Vagina (tissue), 2 donors: ENCODE data around the gene MYCN.

ENCODE experiments used
- CTCF ChIP-seq, 3 experiments: fragments of 450-650 bp in 2 of 3; fragments of 200-600 bp in 1 of 3; sonication (generic) in 1 of 3; IDR thresholded peaks; one replicate each; pipeline ENCODE4 v1.5.1; 2017 to 2019; ENCODE audit warnings: antibody characterized with exemption in 3 of 3, mild to moderate bottlenecking in 2 of 3, moderate library complexity in 2 of 3
- POLR2A ChIP-seq, 2 donors: fragments of 450-650 bp; IDR thresholded peaks; one replicate each; pipeline ENCODE4 v1.6.1; 2017; ENCODE audit warnings: antibody characterized with exemption in 2 of 2, mild to moderate bottlenecking in 2 of 2, moderate library complexity in 2 of 2
- POLR2AphosphoS5 ChIP-seq, 2 donors: sonication (generic); formaldehyde crosslinking; IDR thresholded peaks; one replicate each; pipeline ENCODE4 v1.9.0; 2017; ENCODE audit warnings: antibody characterized with exemption in 2 of 2, mild to moderate bottlenecking in 2 of 2, low read depth in 1 of 2; ENCODE audit not compliant: insufficient read depth in 1 of 2

DNA sequence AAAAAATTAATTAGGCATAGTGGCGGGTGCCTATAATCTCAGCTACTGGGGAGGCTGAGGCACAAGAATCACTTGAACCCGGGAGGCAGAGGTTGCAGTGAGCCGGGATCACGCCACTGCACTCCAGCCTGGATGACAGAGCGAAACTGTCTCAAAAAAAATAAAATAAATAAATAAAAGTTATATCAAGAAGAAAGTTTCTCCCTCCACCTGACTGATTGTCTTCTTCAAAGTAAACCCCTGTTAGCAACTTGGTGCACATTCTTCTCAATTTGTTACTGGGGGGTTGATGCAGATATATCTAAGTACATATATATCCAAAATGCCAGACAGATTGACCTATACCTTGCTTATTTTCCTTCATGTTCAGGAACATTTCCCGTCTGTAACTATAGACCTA is 5.2 kb upstream of the MYCN start:
- no peak for TF ChIP-seq POLR2A (IDR thresholded peaks at IDR 0.05)
- no peak for TF ChIP-seq CTCF (IDR thresholded peaks at IDR 0.05)
- TF ChIP-seq POLR2AphosphoS5 (IDR thresholded peaks at IDR 0.05; ENCODE audit: insufficient read depth in 1 of 2, low read depth in 1 of 2), result no peak
